HG03571 (cell line): ENCODE data around the gene CEP112.
"Not testable (repeated sequence)": the region's sequence is repeated elsewhere in the genome, so short reads cannot be mapped to it uniquely, and the experiment has no call there.

Experiments
- ATAC-seq: cut with Tn5 transposase; IDR thresholded peaks from one replicate; pipeline ENCODE4 v1.9.1; 2021; ENCODE audit not compliant: unreplicated experiment

Gene CEP112

GRCh38 chr17:66085221-66085620 lies 106.7 kb downstream of the CEP112 start:
- ATAC-seq, result no peak

DNA sequence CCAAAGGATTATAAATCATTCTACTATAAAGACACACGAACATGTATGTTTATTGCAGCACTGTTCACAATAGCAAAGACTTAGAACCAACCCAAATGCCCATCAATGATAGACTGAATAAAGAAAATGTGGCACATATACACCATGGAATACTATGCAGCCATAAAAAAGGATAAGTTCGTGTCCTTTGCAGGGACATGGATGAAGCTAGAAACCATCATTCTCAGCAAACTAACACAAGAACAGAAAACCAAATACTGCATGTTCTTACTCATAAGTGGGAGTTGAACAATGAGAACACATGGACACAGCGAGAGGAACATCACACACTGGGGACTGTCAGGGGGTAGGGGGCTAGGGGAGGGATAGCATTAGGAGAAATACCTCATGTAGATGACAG lies 111.3 kb downstream of the CEP112 start:
- not testable (repeated sequence) for ATAC-seq

- no peak for ATAC-seq
These were observed 115.3 kb downstream of the CEP112 start for GRCh38 chr17:66076546-66077190.

DNA sequence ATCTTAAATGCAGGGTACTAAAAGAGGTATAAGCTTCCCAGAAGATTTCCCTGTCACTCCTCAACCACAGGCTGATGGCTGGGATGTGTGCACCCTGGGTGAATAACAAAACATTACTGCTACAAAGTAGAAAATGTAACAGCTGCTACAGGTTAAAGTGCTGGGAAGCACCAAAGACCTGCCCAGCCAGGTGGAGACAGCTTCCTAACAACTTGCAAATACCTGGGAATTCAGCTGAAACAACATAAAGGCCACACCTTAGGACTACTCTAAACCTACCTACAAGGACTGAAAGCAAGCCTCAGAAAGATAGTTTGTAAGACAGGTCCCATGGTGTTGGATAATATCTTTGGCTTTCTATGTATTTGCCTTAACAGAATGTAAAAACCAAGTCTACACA lies 118.5 kb downstream of the CEP112 start:
- ATAC-seq, result no peak

GRCh38 chr17:66063686-66064085 lies 128.2 kb downstream of the CEP112 start:
- ATAC-seq, result no peak

DNA sequence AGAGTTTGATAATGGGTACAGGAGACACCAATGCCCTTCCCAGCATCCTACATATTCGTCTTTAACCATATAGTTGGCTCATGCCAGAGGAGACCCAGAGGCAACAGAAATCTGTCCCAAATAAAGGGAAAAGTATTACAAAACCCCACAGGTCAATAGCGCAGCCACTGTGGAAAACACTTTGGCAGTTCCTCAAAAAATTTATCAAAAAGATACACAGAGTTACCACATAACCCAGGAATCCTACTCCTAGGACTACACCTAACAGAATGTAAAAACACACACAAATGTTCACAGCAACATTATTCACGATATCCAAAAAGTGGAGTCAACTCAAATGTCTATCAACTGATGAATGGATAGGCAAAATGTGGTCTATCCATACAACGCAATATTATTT lies 135.8 kb downstream of the CEP112 start:
- ATAC-seq, result no peak

DNA sequence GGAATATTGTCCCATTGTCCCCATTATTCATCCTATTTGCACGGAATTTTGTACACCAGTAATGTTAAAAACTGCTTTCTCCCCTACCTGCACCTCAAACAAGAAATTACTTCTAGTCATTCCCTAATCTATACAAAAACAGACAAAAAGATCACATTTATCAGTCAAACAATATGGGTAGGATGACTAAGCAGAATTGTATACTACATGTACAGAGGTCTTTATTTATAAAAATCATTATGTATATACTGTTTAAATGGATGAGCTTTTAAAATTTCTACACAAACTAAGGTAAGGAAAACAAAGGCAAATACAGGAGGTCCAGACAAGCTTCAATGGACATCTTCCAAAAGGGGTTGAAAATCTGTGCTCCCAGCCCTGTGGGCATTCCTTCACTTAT lies 137.7 kb downstream of the CEP112 start:
- ATAC-seq, result no peak

- ATAC-seq, result no peak
These were observed 147.8 kb downstream of the CEP112 start for GRCh38 chr17:66044083-66044482.

- ATAC-seq, result no peak
These were observed 148.5 kb downstream of the CEP112 start for GRCh38 chr17:66043419-66043818.

- no peak for ATAC-seq
These were observed 151.5 kb downstream of the CEP112 start for GRCh38 chr17:66040402-66040801.

- no peak for ATAC-seq
These were observed 153.8 kb downstream of the CEP112 start for GRCh38 chr17:66038125-66038524.

DNA sequence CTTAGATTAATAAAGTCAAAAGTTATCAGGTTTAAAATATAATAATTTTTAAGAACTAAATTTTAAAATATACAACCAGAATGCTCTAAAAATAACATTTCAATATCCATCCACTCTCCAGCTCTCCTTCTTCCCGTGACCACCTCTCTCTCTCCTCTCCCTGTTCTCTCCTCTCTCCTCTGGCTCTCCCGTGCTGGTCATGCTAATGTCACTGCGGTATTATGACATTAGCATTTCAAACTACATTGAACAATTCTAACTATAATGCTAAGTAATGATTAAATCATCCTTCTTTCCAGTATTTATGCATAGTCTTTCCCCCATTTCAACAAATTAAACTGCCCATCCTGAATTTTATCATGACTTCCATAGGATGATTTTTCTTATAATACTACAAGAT lies 154.7 kb downstream of the CEP112 start:
- ATAC-seq, result no peak

DNA sequence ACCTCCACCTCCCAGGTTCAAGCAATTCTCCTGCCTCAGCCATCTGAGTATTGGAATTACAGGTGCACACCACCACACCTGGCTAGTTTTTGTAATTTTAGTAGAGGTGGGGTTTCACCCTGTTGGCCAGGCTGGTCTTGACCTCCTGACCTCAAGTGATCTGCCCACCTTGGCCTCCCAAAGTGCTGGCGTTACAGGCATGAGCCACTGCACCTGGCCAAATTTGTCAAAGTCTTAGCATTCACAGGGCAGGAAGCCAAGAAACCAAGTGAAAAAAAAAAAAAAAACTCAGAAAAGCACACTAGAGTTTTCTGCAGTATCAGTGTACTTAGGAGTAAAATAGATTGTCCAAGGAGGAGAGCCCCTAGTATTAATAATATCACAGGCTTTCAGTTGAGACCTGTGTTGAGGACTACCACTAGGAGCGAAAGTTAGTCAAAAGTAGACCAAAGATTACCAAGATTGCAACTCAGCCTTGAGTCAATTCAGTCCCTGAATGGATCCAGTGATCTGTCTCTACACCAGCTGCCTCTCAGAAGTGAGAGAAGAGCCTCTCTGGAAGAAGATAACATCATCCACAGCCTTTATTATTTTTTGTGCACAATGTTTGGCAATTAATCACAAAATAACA lies 159.7 kb downstream of the CEP112 start:
- ATAC-seq, result no peak

- no peak for ATAC-seq
These were observed 166.4 kb downstream of the CEP112 start for GRCh38 chr17:66025551-66025950.

DNA sequence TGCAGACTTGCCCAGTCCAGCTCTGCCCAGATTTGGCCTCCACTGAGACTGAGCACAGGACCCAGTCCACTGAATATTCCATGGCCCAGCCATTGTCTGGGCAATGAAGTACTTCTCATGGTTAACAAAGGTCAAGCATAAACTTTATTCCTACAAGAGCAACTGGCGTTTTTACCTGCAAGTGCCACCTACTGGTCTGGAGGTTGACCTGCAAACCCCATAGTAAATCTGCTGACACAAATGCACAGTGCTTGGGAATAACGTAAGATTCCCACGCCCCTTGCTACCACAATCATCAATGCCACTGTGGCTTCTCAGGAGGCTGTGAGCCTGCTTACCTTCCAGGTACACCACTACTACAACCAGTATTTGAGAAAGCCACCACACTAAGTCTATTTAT lies 170.2 kb downstream of the CEP112 start:
- ATAC-seq, result no peak

DNA sequence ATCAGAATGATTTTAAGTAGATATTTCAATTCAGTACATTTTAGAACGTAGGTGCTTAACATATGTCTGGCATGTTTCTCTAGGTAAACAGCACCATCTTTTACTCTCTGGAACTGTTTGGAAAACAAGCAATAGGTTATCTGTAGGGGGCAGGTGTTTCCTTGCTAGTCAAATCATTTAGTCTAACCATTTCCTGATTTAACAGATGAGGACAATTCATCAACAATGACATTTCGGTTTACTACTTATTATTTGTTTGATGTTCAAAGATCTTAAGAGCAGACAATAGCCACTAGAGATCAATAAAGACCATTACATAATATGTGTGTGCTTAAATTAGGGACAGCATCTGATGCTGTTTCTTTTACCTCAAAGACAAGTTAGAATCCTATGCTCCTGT lies 173.1 kb downstream of the CEP112 start:
- ATAC-seq, result no peak

- ATAC-seq, result no peak
These were observed 175.7 kb downstream of the CEP112 start for GRCh38 chr17:66016231-66016630.

DNA sequence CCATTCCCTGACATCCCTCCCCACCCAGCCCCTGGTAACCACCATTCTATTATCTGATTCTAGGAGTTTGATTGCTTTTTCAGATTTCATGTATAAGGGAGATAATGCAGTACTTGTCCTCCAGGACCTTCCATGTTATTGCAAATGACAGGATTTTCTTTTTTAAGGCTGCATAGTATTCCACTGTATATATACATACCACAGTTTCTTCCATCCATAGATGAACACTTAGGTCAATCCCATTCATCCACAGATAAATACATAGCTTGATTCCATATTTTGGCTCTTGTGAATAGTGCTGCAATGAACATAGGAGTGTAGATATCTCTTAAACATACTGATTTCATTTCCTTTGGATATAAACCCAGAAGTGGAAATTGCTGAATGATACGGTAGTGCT lies 183.3 kb downstream of the CEP112 start:
- ATAC-seq, result no peak

GRCh38 chr17:66006654-66007053 lies 185.3 kb downstream of the CEP112 start:
- ATAC-seq, result no peak

GRCh38 chr17:66002812-66003211 lies 189.1 kb downstream of the CEP112 start:
- ATAC-seq, result no peak

GRCh38 chr17:66002063-66002585 lies 189.8 kb downstream of the CEP112 start:
- ATAC-seq, result no peak

- ATAC-seq, result no peak
These were observed 191.7 kb downstream of the CEP112 start for GRCh38 chr17:66000216-66000615.

GRCh38 chr17:65998675-65999074 lies 193.3 kb downstream of the CEP112 start:
- ATAC-seq, result no peak
